GM19324 (cell line): ENCODE results near the gene CALHM2.

Experiments used
- ATAC-seq: cut with Tn5 transposase; IDR thresholded peaks from one replicate; pipeline ENCODE4 v1.9.1; 2021; ENCODE audit warnings: mild to moderate bottlenecking, moderate library complexity; ENCODE audit not compliant: unreplicated experiment, low FRiP score

CALHM2 gene

GRCh38 chr10:103451091-103451813 lies 918 bp downstream of the CALHM2 start:
- no peak for ATAC-seq

DNA sequence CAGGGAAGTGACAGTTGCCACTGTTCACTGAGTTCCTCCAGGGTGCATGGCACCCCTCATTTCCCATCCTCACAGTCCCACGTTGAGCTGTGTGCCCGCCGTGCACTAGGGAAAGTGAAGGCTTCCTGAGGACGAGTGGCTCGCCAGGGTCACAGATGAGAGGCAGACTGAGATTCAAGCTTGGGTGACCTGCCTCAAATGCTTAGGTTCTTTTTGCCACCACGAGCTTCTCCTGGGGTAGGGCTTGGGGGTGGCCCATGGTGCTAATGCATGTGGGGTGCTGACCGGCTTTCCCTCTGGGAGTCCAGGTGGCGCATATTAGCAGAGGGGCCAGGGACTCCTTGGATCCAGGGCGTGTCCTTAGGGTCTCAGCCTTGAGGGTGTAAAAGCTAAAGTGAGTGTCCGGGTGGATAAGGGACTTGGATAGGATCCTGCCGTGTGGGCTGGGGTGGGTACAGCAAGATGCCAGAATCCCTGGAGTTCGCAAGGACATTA lies 1.9 kb downstream of the CALHM2 start:
- no peak for ATAC-seq

- ATAC-seq = no peak
These were observed 2.7 kb downstream of the CALHM2 start for GRCh38 chr10:103449208-103450144.

DNA sequence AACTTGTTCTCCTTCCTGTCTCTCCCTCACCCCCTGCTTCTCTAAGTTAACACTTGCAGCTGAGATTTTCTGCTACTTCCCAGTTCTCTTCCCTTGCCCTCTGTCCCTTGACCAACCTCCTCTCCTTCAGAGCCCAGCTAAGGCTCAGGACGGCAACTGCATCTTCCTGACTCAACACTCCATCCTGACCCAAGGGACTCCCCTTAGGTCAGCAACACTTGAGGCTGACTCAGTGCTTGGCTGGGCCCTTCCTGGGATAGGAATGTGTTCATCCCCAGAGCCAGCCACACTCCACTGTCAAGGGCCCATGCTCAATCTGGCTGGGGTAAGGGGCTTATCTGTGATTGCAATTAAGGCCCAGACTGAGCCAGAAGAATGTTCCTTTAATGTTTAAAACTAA lies 3.4 kb downstream of the CALHM2 start:
- no peak for ATAC-seq

DNA sequence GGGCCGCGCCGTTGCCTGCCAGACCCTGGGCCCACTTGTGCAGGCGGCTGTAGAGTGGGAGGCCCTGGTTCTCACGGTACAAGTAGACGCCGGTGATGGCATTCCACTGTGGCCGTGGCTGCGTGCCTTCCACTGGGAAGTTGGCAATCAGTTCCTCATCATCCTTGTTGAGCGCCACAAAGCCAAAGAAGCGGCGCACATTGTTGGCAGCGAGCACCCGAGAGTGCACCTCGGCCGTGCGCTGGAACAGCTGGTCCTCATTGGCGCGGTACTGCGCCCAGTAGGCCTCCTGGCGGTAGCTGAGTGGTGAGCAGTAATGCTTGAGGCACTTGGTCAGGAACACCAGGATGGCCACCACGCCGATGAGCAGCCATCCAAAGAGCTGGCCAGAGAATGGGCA lies 5.0 kb downstream of the CALHM2 start:
- no peak for ATAC-seq

DNA sequence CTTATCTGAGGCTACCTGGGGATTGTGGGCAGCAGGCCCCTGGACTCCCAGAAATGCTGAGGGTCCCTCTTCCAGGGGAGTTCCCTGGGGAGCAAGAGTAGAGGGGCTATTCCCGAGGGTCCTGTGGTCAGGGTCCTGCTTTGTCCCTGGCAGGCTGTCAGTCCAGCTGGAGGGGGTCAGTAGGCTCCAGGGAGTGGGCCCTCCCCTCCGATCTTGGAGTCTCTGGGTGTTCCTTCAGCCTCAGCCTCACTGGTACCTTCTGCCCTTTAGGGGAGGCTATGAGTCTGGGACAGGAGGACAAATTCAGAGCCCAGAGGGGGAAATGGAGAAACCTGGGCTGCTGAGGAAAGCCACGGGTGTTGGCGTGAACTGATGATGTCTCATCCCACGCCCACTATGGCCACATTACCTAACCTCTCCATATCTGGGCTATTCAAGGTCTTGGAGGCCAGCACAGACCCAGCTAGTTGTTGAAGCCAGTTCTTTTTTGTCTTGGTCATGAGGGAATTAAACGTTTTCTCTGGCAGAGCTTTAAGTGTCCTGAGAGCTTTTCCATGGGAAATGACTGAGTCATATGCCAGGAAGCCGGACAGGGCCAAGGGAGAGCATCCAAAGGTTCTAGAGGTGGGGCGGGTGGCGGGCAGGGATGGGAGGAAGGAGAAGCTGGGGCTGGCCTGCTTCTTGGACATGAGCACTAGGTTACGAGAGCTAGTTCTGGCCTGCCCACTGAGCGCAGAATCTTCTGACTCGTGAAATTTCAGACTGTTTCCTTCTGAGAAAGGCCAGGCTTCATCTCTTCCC lies 6.2 kb downstream of the CALHM2 start:
- ATAC-seq = no peak

DNA sequence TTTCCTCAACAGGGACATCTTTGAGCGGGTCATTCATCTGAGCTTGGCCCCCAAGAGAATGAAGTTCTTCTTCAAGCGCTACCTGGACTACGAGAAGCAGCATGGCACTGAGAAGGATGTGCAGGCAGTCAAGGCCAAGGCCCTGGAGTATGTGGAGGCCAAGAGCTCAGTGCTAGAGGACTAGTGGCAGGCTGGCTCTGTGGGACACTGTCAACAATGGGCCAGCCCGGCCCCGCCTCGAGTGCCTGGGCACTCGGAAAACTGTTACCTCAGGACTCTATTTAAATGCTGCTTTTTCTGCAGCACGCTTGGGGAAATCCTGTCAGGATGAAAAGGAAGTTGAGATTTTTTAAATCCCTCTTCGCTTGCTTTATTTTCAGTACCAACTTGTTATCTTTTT lies 6.8 kb downstream of the CALHM2 start:
- no peak for ATAC-seq

GRCh38 chr10:103444478-103444877 lies 7.7 kb downstream of the CALHM2 start:
- no peak for ATAC-seq

DNA sequence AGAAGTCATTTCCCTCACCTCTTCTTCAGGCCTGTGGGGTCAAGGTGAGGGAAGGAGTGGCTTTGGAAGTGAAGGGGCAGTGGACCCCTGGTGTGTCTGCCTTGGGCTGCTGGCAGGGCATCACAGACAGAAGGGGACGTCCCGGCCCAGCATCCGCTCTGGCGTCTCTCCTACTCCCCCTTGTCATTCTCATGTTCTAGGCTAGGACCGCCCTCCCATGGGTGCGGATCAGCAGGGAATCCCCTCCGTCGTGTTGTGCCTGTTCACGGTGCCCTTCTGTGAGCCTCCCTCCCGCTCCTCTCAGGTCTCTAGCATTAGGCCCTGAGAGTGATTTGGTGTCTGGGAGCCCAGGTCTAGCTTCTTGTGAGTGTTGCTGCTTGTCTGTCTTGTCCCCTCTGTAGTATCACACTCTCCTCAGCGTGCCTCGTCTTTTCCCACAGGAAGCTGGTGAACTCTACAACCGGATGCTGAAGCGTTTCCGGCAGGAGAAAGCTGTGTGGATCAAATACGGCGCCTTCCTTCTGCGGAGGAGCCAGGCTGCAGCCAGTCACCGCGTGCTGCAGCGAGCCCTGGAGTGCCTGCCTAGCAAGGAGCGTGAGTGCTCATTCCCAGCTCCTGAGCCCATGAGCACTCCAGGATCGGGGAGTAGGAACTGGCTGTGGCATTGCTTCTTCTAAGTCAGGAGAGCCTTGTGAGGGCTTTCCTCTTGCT lies 8.5 kb downstream of the CALHM2 start:
- no peak for ATAC-seq

GRCh38 chr10:103442031-103442461 lies 10.1 kb downstream of the CALHM2 start:
- ATAC-seq = no peak

DNA sequence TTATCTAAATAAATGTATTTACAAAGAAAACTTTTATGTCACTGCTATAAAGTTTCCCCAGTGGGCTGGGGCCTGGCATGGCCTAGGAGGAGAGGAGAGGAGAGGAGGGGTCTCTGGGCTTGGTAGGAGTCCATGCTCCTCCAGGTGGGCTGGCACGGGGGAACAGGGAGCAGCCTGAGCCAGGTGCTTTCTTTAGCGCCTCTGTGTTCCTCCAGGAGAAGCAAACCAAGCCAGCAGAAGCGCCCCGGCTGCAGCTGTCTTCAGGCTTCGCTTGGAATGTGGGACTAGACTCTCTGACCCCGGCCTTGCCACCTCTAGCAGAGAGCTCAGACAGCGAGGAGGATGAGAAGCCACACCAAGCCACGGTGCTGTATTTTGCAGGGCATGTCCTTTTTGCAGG lies 10.6 kb downstream of the CALHM2 start:
- ATAC-seq = no peak

DNA sequence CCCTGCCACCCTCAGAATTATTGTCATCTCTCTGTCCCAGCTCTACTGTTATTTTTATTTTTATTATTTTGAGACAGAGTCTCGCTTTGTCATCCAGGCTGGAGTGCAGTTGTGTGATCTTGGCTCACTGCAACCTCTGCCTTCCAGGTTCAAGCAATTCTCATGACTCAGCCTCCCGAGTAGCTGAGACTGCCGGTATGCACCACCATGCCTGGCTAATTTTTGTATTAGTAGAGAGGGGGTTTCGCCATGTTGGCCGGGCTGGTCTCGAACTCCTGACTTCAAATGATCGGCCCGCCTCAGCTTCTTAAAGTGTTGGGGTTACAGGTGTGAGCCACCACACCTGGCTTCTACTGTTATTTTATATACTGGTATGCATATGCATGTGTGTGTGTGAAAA lies 11.0 kb downstream of the CALHM2 start:
- no peak for ATAC-seq

GRCh38 chr10:103440416-103440815 lies 11.8 kb downstream of the CALHM2 start:
- no peak for ATAC-seq

DNA sequence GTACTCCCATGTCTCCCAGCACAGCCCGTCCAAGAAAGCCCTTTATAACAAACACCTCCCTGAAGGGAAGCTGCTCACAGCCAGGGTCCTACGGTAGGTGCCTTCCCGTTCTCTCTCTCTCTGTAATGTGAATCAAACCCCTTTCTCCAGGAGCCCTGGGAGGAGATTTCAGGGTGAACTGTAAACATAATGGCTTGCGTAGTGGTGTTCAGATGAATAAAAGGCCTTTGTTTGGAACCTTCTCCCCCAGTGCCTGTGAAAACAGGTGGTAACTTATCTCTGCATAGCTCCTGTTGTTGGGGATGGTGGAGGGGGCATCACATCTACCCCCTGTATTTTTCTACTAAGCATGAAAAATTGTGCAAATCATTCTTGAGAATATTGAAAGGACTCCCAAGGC lies 12.4 kb downstream of the CALHM2 start:
- ATAC-seq = no peak

GRCh38 chr10:103433858-103434257 lies 18.3 kb downstream of the CALHM2 start:
- no peak for ATAC-seq

DNA sequence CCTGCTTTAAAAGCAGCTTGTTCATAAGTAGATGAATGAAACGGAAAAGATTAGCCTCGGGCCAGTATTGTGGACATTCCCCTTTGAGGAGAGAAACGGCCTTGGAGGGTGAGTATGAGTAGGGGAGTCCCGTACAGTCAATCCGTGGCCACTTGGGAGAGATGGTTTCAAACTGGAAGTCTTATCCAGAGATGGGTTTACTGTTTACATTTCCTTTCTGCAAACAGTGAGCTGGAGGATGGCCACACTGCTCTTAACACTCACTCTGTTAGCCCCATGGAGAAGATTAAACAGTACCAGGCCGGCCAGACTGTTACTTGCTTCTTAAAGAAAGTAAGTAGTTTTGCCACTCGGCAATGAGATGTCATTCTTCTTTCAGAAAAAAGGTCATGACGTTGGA lies 20.3 kb downstream of the CALHM2 start:
- ATAC-seq = no peak

- ATAC-seq = no peak
These were observed 22.5 kb downstream of the CALHM2 start for GRCh38 chr10:103429647-103430046.

GRCh38 chr10:103428989-103429643 lies 23.1 kb downstream of the CALHM2 start:
- ATAC-seq = no peak

DNA sequence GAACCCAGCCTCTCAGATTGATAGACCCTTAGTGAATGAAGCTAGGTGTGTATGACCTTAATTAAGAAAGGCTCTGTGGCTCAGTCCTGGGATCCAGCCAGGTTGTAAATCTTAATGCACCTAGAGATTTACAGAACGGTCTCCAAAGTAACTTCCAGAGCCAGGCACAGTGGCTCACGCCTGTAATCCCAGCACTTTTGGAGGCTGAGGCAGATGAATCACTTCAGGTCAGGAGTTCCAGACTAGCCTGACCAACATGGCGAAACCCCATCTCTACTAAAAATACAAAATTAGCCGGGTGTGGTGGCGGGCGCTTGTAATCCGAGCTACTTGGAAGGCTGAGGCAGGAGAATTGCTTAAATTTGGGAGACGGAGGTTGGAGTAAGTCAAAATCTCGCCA lies 24.3 kb downstream of the CALHM2 start:
- no peak for ATAC-seq

DNA sequence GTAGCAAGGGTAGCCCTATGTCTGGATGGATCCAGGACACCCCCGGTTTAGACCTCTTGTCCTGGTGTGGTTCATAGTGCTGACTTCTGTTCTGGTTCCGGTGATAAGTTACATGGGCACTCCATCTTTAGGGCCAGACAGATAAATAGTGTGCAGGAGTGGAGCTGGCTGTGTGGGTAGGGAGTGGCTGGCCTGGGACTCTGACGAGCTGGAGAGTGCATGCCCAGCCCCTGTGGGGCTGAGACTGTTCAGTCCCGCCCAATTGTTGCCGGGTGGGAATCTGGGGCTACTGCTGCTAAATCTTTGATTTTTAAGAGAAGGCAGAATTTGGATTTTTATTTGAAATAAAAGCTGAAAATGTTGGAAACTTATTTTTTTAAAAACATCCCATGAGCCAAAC lies 28.4 kb downstream of the CALHM2 start:
- ATAC-seq = no peak
